Measurements from ENCODE around the gene WFDC12.

The WFDC12 gene

GRCh38 chr20:45114465-45115385 is 9.5 kb downstream of the WFDC12 start, which contains the start of gene WFDC5:
Gene WFDC5 (minus strand): TSS chr20:45115174. CDS start chr20:45115083, 91 bp downstream.
- DNase-seq, result no peak

- no peak for DNase-seq
Observed at GRCh38 chr20:45113865-45114264, 10.4 kb downstream of the WFDC12 start.

DNA sequence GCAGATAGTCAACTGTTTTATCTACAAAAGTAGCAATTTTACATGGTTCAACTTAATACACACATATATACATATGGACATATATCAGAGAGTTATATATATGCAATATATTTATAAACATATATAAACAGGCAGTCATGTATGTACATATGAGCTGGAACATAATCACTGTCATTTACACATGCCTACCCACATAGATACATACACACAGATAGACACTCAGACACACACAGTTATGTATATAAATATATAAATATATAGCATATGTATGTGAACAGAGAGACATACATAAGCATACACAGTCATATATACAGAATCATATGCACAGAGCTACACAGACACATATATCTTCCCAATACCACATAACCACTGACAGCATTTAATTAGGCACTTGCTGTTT is 11.5 kb downstream of the WFDC12 start:
- no peak for DNase-seq

- DNase-seq, result no peak
Observed at GRCh38 chr20:45111799-45112471, 12.3 kb downstream of the WFDC12 start.

DNA sequence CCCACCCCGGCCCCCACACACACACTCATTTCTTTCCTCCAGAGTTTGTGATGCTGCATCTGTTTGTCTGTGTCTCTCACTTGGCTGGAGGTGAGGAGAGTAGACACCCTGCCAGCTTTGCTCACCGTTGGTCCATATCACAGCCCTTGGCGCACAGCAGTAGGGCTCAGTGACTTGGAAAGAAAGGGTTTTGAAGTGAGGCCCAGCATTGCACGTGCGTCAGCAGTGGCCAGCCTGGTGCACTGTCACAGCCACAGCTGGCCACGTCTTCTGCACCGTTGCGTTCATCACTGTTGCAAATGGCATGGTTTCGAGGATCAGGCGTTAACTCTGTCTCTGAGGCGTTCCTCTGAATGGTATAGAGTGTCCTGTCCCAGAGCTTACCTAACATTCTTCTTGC is 13.0 kb downstream of the WFDC12 start:
- DNase-seq, result no peak

GRCh38 chr20:45110301-45110700 is 14.0 kb downstream of the WFDC12 start:
- DNase-seq, result no peak

- no peak for DNase-seq
Observed at GRCh38 chr20:45109634-45110033, 14.6 kb downstream of the WFDC12 start.

DNA sequence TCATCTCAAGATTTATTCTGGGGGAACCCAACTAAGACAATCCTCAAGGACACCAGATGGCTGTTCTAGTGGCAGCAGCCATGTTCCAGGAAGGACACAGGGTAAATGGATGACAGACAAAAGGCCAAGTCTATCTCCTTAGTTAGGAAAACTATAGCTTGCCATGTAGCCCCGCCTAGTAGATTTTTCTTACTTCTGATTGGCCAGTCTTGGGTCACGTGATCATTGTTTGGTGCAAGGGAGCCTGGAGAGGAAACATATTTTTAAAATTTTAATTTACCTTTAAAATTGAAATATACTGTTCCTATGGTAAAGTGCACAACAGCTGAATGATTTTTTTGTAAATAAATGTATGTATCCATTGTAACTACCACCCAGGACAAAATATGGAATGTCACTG is 18.9 kb downstream of the WFDC12 start:
- no peak for DNase-seq

DNA sequence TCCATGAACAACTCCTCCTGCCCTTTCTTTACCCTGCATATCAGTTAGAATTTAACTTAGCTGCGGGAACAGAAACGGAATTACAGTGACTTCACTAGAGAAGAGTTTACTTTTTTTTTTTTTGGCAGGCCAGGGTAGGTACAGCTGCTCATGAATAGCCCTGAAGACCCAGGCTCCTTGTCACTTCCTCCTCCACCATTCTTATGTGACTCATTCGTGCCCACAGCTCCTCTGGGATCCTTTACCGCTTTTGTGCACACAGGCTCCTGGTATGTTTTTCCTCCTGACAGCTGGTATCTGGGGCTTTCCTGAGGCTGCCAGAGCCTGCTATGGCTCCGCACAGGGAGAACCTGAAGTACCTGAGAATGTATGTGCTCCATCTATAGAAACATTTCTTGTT is 19.5 kb downstream of the WFDC12 start:
- DNase-seq, result no peak

DNA sequence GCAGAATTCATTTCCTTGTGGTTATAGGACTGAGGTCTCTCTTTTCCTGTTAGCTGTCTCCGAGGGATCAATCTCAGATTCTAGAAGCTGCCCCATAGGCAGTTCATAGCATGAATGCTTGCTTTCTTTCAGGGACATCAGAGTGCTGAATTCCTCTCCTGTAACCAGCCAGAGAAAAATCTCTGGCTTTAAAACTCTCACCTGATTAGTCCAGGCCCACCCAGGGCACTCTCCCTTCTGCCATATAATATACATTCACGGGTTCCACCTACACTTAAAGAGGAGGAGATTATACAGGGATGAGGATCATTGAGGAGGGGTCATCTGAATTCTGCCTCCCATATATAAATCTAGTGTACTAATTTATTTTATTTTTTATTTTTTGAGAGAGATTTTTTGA is 21.2 kb downstream of the WFDC12 start:
- no peak for DNase-seq

DNA sequence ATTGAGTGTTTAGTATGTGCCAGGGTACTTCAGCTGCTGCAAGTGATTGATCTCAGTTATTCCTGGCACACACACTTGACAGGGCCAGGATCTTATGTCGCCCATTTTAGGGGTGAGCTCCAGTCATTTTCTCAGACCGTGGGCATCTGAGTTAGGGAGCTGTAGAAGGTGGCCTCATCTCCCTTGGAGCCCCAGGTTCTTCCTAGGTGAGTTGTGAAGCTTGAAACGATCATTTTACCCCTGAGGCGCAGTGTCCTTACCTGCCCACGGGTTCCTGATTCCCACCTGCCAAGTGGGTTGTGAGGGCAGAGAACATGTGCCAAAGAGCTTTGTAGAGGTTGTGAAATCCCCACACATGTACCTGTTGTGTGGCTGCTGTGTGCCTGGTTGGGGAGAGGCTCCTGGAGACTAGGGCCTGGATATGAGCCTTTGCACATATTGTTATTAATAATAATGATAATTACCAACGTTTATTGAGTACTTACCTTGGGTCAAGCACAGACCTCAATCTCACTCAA is 22.9 kb downstream of the WFDC12 start:
- no peak for DNase-seq

GRCh38 chr20:45100563-45101245 is 23.6 kb downstream of the WFDC12 start, which contains the start of gene KCNS1:
Gene KCNS1 (minus strand): TSS chr20:45101127. CDS start chr20:45099236, 1,891 bp downstream.
- no peak for DNase-seq

DNA sequence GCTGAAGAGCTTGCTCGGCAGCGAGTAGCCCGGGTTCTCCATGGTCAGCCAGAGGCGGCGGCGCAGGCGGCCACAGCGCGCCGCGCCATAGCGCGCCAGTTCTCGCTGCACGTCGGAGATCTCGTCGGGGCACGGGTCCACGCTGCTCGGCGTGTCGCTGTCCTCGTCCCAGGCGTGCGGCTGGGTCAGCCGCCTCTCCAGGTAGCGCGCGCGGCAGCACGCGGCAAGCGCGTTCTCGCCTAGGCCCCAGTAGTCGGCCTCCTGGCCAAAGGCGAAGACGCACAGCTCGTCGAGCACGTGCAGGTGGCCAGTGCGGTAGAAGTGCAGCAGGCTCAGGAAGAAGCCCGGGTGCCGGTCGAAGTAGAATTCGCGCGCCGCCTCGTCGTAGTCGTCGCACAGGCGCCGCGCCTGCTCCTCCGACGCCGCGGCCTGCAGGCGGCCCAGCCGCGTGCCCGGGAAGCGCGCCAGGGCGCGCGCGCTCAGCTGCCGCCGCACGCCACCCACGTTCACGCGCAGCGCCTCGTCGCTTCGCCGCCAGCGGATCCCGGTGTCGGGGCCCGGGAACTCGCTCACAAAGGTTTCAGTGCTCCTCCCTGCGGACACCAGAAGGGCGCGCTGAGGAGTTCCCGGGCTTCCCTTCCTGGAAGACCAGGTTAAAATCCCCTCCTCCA is 26.0 kb downstream of the WFDC12 start:
- no peak for DNase-seq

DNA sequence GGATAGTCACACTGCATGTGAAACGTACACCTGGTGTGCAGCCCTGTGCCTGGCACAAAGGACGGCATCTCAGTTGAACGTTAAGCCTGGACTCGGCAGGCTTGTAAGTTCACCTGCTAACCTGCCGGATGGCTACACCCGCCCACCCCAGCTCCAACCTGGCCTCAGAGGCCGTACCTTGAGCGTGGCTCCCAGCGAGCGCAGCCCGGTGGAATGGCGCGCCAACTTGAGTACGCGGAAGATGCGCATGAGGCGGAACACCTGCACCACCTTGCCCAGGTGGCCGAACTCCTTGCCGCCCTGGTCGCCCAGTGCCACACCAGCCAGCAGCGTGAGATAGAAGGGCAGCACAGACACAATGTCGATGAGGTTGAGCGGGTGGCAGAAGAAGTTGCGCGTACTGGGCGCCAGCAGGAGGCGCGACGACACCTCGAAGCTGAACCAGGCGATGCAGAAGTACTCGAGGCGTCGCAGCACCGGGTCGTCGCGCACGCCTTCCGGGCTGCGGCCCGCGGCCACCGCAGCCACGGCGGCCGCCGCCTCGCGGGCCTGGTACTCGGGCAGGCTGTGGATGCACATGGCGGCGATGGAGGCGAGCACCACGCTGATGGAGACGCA is 26.7 kb downstream of the WFDC12 start:
- peak in 1 of 4 experiments; percentile 9 for DNase-seq

DNA sequence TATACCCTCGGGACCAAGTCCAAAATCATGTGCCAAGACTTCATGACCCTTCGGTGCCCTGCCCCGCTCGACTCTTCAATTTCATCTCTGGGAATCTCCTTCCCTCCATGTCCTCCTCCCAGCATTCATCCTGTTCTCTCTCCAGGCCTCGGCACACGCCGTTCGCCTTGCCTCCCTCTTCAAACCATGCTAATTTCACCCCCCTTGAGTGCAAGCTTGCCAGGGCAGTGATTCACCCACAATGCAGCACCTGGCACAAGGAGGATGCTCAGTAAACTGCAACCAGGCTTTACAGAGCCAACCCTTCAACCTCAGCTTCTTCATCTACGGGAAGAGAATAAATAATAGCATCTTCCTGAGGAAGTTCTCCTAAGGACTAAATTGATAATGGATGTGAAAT is 27.5 kb downstream of the WFDC12 start:
- DNase-seq, result no peak

GRCh38 chr20:45095805-45096238 is 28.4 kb downstream of the WFDC12 start:
- DNase-seq, result peak in 2 of 4 experiments; percentile 17 to 29

GRCh38 chr20:45094864-45095574 is 29.2 kb downstream of the WFDC12 start:
- no peak for DNase-seq

GRCh38 chr20:45094201-45094600 is 30.1 kb downstream of the WFDC12 start:
- no peak for DNase-seq

GRCh38 chr20:45092898-45093297 is 31.4 kb downstream of the WFDC12 start:
- DNase-seq, result no peak

DNA sequence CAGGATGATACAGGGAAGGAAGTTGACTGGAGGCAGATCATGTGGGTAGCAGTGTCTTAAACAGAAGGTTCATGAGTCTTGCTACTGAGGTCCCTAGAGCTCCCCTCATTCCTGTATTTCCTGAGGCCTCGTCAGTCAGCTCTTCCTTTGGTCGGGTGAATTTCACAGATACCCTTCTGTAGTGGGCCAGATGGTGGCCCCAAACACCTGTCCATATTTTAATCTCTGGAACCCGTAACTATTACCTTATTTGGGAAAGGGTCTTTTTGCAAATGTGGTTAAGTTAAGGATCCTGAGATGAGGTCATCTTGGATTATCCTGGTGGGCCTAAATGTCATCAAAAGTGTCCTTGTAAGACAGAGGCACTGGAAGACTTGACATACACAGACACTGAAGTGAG is 32.9 kb downstream of the WFDC12 start:
- no peak for DNase-seq

DNA sequence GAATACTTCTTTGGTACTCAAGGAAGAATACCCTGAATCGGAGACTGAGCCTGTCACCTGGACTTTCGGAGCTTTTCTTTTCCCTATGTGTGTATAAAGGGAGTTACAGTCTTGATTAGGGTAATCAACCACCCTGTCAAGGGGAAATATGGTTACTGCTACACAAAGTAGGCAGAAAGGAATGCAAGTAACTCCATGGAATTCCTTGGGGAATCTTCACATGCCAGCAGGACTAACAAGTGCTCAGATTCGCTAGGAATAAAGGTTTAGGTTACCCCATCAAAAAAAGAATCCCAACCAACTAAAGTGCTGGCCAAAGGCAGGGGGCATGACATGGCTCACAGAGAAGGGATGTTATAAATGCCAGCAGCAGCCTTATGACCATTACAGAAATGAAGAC is 33.8 kb downstream of the WFDC12 start:
- no peak for DNase-seq

Measured in activated naive CD4-positive, alpha-beta T cell (primary cell).